Fibroblast of lung (primary cell): ENCODE measurements around the gene HTRA2.

Experiments
- CTCF ChIP-seq, 2 donors: IDR thresholded peaks in 1 of 2; conservative IDR thresholded peaks in 1 of 2; 1 replicate in 1 of 2; 2 replicates in 1 of 2; pipeline ENCODE4 v1.5.1; 2011 to 2012; ENCODE audit warnings: low read length in 2 of 2, control low read depth in 1 of 2, inconsistent platforms in 1 of 2, low read depth in 1 of 2, mild to moderate bottlenecking in 1 of 2
- EZH2 ChIP-seq: IDR thresholded peaks from 2 replicates; pipeline ENCODE4 v1.5.1; 2012; ENCODE audit warnings: low read length, control low read depth, mild to moderate bottlenecking; ENCODE audit errors: missing control alignments

GRCh38 chr2:74529357-74530238 is at the start of gene HTRA2, which contains the start of gene AUP1:
- TF ChIP-seq CTCF (conservative IDR thresholded peaks at IDR 0.05 in 1 of 2, IDR thresholded peaks at IDR 0.05 in 1 of 2; ENCODE audit: low read depth in 1 of 2, low read length in 2 of 2) (no peak), EZH2 (no peak)
